Thyroid gland (tissue), 4 donors: Measurements from ENCODE around the gene NOB1.

Source experiments
- POLR2A ChIP-seq, 2 donors: fragments of 450-650 bp; IDR thresholded peaks; one replicate each; pipeline ENCODE4 v1.6.1; 2017; ENCODE audit warnings: antibody characterized with exemption in 2 of 2, mild to moderate bottlenecking in 2 of 2, moderate library complexity in 1 of 2
- TF ChIP-seq, protein P1 (sequence below), 6 experiments: fragments of 200-600 bp in 3 of 6; fragments of 450-650 bp in 3 of 6; sonication (generic) in 3 of 6; IDR thresholded peaks; one replicate each; pipeline ENCODE4 v1.5.1; 2016 to 2019; ENCODE audit warnings: antibody characterized with exemption in 6 of 6, mild to moderate bottlenecking in 2 of 6, inconsistent platforms in 1 of 6, moderate library complexity in 1 of 6

DNA sequence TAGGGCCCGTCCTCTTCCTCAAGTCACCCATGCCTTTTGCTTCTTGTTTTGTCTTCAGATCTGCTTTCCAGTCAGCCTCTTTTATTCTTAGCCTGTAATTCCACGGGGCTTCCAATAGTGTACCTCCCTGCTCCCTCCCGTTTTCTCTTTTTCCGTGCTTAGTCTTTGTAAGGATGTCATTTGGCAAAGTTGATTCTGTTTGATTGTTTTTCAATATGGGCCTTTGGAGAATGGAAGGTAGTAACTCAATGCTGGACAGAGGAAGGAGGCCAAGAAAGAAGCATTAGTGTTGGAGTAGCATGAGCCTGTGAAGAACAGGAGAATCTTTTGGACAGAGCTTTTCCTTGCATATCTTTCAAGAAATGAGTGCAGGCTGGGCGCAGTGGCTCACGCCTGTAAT, 13.9 kb upstream of the NOB1 start:
- TF ChIP-seq, protein P1, sequence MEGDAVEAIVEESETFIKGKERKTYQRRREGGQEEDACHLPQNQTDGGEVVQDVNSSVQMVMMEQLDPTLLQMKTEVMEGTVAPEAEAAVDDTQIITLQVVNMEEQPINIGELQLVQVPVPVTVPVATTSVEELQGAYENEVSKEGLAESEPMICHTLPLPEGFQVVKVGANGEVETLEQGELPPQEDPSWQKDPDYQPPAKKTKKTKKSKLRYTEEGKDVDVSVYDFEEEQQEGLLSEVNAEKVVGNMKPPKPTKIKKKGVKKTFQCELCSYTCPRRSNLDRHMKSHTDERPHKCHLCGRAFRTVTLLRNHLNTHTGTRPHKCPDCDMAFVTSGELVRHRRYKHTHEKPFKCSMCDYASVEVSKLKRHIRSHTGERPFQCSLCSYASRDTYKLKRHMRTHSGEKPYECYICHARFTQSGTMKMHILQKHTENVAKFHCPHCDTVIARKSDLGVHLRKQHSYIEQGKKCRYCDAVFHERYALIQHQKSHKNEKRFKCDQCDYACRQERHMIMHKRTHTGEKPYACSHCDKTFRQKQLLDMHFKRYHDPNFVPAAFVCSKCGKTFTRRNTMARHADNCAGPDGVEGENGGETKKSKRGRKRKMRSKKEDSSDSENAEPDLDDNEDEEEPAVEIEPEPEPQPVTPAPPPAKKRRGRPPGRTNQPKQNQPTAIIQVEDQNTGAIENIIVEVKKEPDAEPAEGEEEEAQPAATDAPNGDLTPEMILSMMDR (IDR thresholded peaks at IDR 0.05): no peak
- TF ChIP-seq POLR2A (IDR thresholded peaks at IDR 0.05): no peak
